ENCODE data around the gene EPHA3.

EPHA3 gene

DNA sequence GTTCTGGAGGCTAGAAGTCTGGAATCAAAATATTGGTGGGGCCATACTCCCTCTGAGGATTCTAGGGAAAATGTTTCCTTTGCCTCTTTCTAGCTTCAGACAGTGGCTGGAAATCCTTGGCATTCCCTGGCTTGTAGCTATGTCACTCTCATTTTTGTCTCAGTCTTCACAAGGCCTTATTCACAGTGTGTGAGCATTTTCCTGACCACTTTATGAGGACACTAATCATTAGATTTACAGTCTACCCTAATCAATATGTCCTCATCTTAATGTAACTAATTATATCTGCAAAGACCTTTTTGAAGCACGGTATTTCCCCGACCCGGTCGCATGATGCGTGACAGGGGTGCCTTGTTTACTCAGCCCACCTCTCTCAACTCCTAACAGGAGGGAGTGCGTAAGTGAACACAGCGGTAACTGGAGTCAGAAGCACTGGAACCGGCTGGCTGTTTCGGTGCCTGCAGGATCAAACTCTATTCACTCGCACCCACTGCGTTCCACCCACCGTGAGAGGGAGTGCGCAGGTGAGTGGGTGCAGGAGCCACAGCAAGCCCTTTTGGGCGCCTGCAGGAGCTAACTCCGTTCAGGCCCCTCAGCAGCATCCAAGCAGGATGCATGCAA, 155.0 kb downstream of the EPHA3 start:
- Histone ChIP-seq H3K9me3 (ENCODE audit: control insufficient read depth in 1 of 2, low read length in 2 of 2) (no peaks in the 10 kb centered on the region), H3K27me3 (ENCODE audit: low read depth, low read length) (no peaks in the 10 kb centered on the region), H3K27ac (ENCODE audit: low read length) (no peak overlapping the region), H3K4me1 (ENCODE audit: control insufficient read depth in 1 of 2, insufficient read depth in 2 of 2, low read length in 2 of 2) (no peaks in the 10 kb centered on the region), H3K36me3 (ENCODE audit: control insufficient read depth in 1 of 2, insufficient read depth in 2 of 2, low read length in 2 of 2) (no peaks in the 10 kb centered on the region), H3K4me3 (ENCODE audit: low read depth in 1 of 2, low read length in 2 of 2) (no peak overlapping the region)

DNA sequence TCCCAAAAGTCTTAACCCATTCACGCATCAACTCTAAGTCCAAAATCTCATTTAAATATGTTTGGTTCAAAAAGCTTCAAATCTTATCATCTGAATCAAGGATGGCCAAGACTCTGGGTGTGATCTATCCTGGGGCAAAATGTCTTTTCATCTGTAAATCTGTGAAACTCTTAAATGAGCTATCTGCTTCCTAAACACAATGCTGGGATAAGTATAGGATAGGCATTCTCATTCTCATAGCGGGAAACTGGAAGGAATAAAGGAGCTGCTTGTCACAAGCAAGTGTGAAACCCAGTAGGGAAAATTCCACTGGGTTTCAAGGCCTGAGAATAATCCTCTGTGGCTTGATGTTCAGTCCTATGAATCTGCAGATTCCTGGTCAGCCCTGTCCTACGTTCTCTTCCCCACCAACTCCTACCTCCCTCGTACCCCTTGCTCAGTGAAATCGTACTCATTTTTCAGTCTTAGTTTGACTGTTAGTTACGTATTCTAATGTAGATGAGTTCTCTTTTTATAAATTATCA, 156.7 kb downstream of the EPHA3 start:
- H3K27me3 ChIP-seq (ENCODE audit: low read depth, low read length) = no peaks in the 10 kb centered on the region
- no peaks in the 10 kb centered on the region for H3K9me3 ChIP-seq (ENCODE audit: control insufficient read depth in 1 of 2, low read length in 2 of 2)
- H3K4me3 ChIP-seq (ENCODE audit: low read depth in 1 of 2, low read length in 2 of 2) = no peak overlapping the region
- no peak overlapping the region for H3K27ac ChIP-seq (ENCODE audit: low read length)
- H3K36me3 ChIP-seq (ENCODE audit: control insufficient read depth in 1 of 2, insufficient read depth in 2 of 2, low read length in 2 of 2) = no peaks in the 10 kb centered on the region
- no peaks in the 10 kb centered on the region for H3K4me1 ChIP-seq (ENCODE audit: control insufficient read depth in 1 of 2, insufficient read depth in 2 of 2, low read length in 2 of 2)

GRCh38 chr3:89266074-89266473, 158.7 kb downstream of the EPHA3 start:
- H3K36me3 ChIP-seq (ENCODE audit: control insufficient read depth in 1 of 2, insufficient read depth in 2 of 2, low read length in 2 of 2) = no peaks in the 10 kb centered on the region
- no peaks in the 10 kb centered on the region for H3K27me3 ChIP-seq (ENCODE audit: low read depth, low read length)
- H3K4me1 ChIP-seq (ENCODE audit: control insufficient read depth in 1 of 2, insufficient read depth in 2 of 2, low read length in 2 of 2) = no peaks in the 10 kb centered on the region
- no peaks in the 10 kb centered on the region for H3K9me3 ChIP-seq (ENCODE audit: control insufficient read depth in 1 of 2, low read length in 2 of 2)
- H3K4me3 ChIP-seq (ENCODE audit: low read depth in 1 of 2, low read length in 2 of 2) = no peak overlapping the region
- H3K27ac ChIP-seq (ENCODE audit: low read length) = no peak overlapping the region

DNA sequence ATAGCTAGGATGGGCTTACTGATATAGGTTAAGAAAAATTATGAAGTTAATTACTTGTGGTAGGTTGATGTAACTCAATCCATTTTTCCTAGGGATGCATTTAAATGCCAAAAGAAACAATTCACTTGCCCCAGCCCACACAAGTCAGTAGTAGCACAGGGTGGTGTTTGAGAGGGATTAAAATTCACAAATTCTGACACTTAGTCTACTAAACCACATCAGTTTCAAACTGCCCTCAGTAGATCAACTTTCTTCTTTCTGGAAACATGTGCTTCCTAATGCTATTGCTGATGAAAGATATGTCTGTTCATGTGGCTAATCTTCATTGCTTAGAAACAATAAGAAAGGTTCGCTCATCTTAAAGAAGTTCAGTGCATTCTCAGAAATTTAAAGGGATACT, 160.6 kb downstream of the EPHA3 start:
- no peaks in the 10 kb centered on the region for H3K27me3 ChIP-seq (ENCODE audit: low read depth, low read length)
- H3K4me3 ChIP-seq (ENCODE audit: low read depth in 1 of 2, low read length in 2 of 2) = no peak overlapping the region
- no peaks in the 10 kb centered on the region for H3K9me3 ChIP-seq (ENCODE audit: control insufficient read depth in 1 of 2, low read length in 2 of 2)
- no peaks in the 10 kb centered on the region for H3K4me1 ChIP-seq (ENCODE audit: control insufficient read depth in 1 of 2, insufficient read depth in 2 of 2, low read length in 2 of 2)
- no peak overlapping the region for H3K27ac ChIP-seq (ENCODE audit: low read length)
- no peaks in the 10 kb centered on the region for H3K36me3 ChIP-seq (ENCODE audit: control insufficient read depth in 1 of 2, insufficient read depth in 2 of 2, low read length in 2 of 2)

GRCh38 chr3:89270201-89270600, 162.8 kb downstream of the EPHA3 start:
- Histone ChIP-seq H3K4me3 (ENCODE audit: low read depth in 1 of 2, low read length in 2 of 2) (no peak overlapping the region), H3K27me3 (ENCODE audit: low read depth, low read length) (no peaks in the 10 kb centered on the region), H3K36me3 (ENCODE audit: control insufficient read depth in 1 of 2, insufficient read depth in 2 of 2, low read length in 2 of 2) (no peaks in the 10 kb centered on the region), H3K27ac (ENCODE audit: low read length) (no peak overlapping the region), H3K9me3 (ENCODE audit: control insufficient read depth in 1 of 2, low read length in 2 of 2) (no peaks in the 10 kb centered on the region), H3K4me1 (ENCODE audit: control insufficient read depth in 1 of 2, insufficient read depth in 2 of 2, low read length in 2 of 2) (no peaks in the 10 kb centered on the region)

GRCh38 chr3:89275001-89275400, 167.6 kb downstream of the EPHA3 start:
- H3K9me3 ChIP-seq (ENCODE audit: control insufficient read depth in 1 of 2, low read length in 2 of 2) = no peaks in the 10 kb centered on the region
- H3K27me3 ChIP-seq (ENCODE audit: low read depth, low read length) = no peaks in the 10 kb centered on the region
- H3K4me3 ChIP-seq (ENCODE audit: low read depth in 1 of 2, low read length in 2 of 2) = no peak overlapping the region
- no peak overlapping the region for H3K27ac ChIP-seq (ENCODE audit: low read length)
- no peaks in the 10 kb centered on the region for H3K36me3 ChIP-seq (ENCODE audit: control insufficient read depth in 1 of 2, insufficient read depth in 2 of 2, low read length in 2 of 2)
- no peaks in the 10 kb centered on the region for H3K4me1 ChIP-seq (ENCODE audit: control insufficient read depth in 1 of 2, insufficient read depth in 2 of 2, low read length in 2 of 2)

- H3K27ac ChIP-seq (ENCODE audit: low read length) = no peak overlapping the region
- no peak overlapping the region for H3K4me3 ChIP-seq (ENCODE audit: low read depth in 1 of 2, low read length in 2 of 2)
- H3K4me1 ChIP-seq (ENCODE audit: control insufficient read depth in 1 of 2, insufficient read depth in 2 of 2, low read length in 2 of 2) = no peaks in the 10 kb centered on the region
- H3K9me3 ChIP-seq (ENCODE audit: control insufficient read depth in 1 of 2, low read length in 2 of 2) = no peaks in the 10 kb centered on the region
- no peaks in the 10 kb centered on the region for H3K27me3 ChIP-seq (ENCODE audit: low read depth, low read length)
- H3K36me3 ChIP-seq (ENCODE audit: control insufficient read depth in 1 of 2, insufficient read depth in 2 of 2, low read length in 2 of 2) = no peaks in the 10 kb centered on the region
These were observed 168.7 kb downstream of the EPHA3 start for GRCh38 chr3:89276116-89276515.

DNA sequence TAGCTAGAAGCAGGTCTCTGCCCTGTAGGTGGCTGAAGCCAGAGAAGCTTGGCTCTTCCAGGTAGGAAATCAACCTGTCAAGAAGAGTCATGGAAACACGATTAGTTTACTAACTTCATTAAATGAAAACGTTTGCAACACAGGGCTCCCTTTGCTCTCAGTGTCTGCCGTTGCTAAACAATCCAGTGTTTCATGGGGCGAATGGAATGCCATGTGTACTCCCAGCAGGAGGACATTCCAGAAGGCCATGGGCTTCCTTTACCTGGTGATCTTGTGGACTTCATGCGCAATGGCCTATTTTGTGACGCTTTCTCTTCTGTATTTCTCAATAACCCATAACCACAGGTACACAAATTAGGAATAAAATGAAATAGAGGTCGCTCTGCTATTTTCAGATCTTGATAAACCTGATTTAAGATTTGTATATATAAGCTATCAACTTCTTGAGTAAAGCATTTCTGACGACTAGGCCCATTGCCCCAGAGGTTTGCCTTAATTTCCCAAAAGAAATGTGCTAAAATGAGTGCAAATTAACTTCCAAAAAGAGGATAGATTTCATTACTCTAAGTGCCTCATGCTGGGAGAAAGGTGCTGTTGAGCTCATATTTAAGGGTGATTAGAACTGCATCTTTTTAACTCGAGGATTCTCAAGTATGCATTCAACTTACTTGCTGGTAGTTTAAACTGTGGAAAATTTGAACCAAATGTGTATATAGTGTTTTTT, 171.0 kb downstream of the EPHA3 start:
- H3K9me3 ChIP-seq (ENCODE audit: control insufficient read depth in 1 of 2, low read length in 2 of 2) = no peaks in the 10 kb centered on the region
- H3K4me3 ChIP-seq (ENCODE audit: low read depth in 1 of 2, low read length in 2 of 2) = no peak overlapping the region
- H3K27me3 ChIP-seq (ENCODE audit: low read depth, low read length) = no peaks in the 10 kb centered on the region
- no peaks in the 10 kb centered on the region for H3K36me3 ChIP-seq (ENCODE audit: control insufficient read depth in 1 of 2, insufficient read depth in 2 of 2, low read length in 2 of 2)
- no peaks in the 10 kb centered on the region for H3K4me1 ChIP-seq (ENCODE audit: control insufficient read depth in 1 of 2, insufficient read depth in 2 of 2, low read length in 2 of 2)
- H3K27ac ChIP-seq (ENCODE audit: low read length) = no peak overlapping the region

- Histone ChIP-seq H3K27ac (ENCODE audit: low read length) (no peak overlapping the region), H3K4me3 (ENCODE audit: low read depth in 1 of 2, low read length in 2 of 2) (no peak overlapping the region), H3K4me1 (ENCODE audit: control insufficient read depth in 1 of 2, insufficient read depth in 2 of 2, low read length in 2 of 2) (no peaks in the 10 kb centered on the region), H3K36me3 (ENCODE audit: control insufficient read depth in 1 of 2, insufficient read depth in 2 of 2, low read length in 2 of 2) (no peaks in the 10 kb centered on the region), H3K27me3 (ENCODE audit: low read depth, low read length) (no peaks in the 10 kb centered on the region), H3K9me3 (ENCODE audit: control insufficient read depth in 1 of 2, low read length in 2 of 2) (no peaks in the 10 kb centered on the region)
These were observed 172.9 kb downstream of the EPHA3 start for GRCh38 chr3:89280301-89280700.

GRCh38 chr3:89280822-89281365, 173.5 kb downstream of the EPHA3 start:
- H3K9me3 ChIP-seq (ENCODE audit: control insufficient read depth in 1 of 2, low read length in 2 of 2) = no peaks in the 10 kb centered on the region
- no peak overlapping the region for H3K4me3 ChIP-seq (ENCODE audit: low read depth in 1 of 2, low read length in 2 of 2)
- H3K27me3 ChIP-seq (ENCODE audit: low read depth, low read length) = no peaks in the 10 kb centered on the region
- no peaks in the 10 kb centered on the region for H3K4me1 ChIP-seq (ENCODE audit: control insufficient read depth in 1 of 2, insufficient read depth in 2 of 2, low read length in 2 of 2)
- no peaks in the 10 kb centered on the region for H3K36me3 ChIP-seq (ENCODE audit: control insufficient read depth in 1 of 2, insufficient read depth in 2 of 2, low read length in 2 of 2)
- no peak overlapping the region for H3K27ac ChIP-seq (ENCODE audit: low read length)

GRCh38 chr3:89287902-89288508, 180.6 kb downstream of the EPHA3 start:
- H3K27ac ChIP-seq (ENCODE audit: low read length) = no peak overlapping the region
- H3K4me3 ChIP-seq (ENCODE audit: low read depth in 1 of 2, low read length in 2 of 2) = no peak overlapping the region
- H3K27me3 ChIP-seq (ENCODE audit: low read depth, low read length) = no peaks in the 10 kb centered on the region
- H3K36me3 ChIP-seq (ENCODE audit: control insufficient read depth in 1 of 2, insufficient read depth in 2 of 2, low read length in 2 of 2) = no peaks in the 10 kb centered on the region
- no peaks in the 10 kb centered on the region for H3K4me1 ChIP-seq (ENCODE audit: control insufficient read depth in 1 of 2, insufficient read depth in 2 of 2, low read length in 2 of 2)
- H3K9me3 ChIP-seq (ENCODE audit: control insufficient read depth in 1 of 2, low read length in 2 of 2) = no peaks in the 10 kb centered on the region
